A673 (cell line): ENCODE results near the gene ADGRL4. TPM values are rescaled to one million over a fixed set of nuclear protein-coding genes. Genes with fewer than 3 reads are reported as not detected.
A peak's percentile ranks its signal among the peaks of the same experiment; 100 is the strongest.

Experiments
- Bru-seq: library from RNA; stranded (reverse); fragments of 400-500 nt; gene quantifications from one replicate; lab custom pipeline; 2021; lab: Mats Ljungman, UMichigan
- BruChase-seq, 2 experiments: library from RNA; stranded (reverse); fragments of 400-500 nt; gene quantifications; one replicate each; lab custom pipeline; 2021; lab: Mats Ljungman, UMichigan
- BruUV-seq: library from RNA; stranded (reverse); fragments of 400-500 nt; replicated peaks from 2 replicates; lab custom pipeline; 2021; lab: Mats Ljungman, UMichigan
- CTCF ChIA-PET: fragments of 300-600 bp; sonication (Branson Sonifier 250); formaldehyde crosslinking; loops from one replicate; lab custom pipeline; 2022; ENCODE audit warnings: antibody characterized with exemption; lab: Charles Lee
- POLR2A ChIA-PET: fragments of 300-600 bp; sonication (Branson Sonifier 250); formaldehyde crosslinking; loops from one replicate; lab custom pipeline; 2022; ENCODE audit warnings: antibody characterized with exemption; ENCODE audit not compliant: low non-redundant PET; lab: Charles Lee
- DNase-seq: peaks from one replicate; pipeline ENCODE4 v3.0.0-alpha.2; 2015; ENCODE audit warnings: low spot score
- H3K27ac ChIP-seq: fragments of 200-600 bp; sonication (generic); 2 replicates; pipeline ENCODE4 v1.5.1; 2016; ENCODE audit warnings: mixed run types, low read depth, mild to moderate bottlenecking, mixed read lengths, antibody characterized with exemption, low read length; ENCODE audit not compliant: poor library complexity, severe bottlenecking
- H3K27me3 ChIP-seq: fragments of 200-600 bp; sonication (generic); replicated peaks from 2 replicates; pipeline ENCODE4 v1.6.1; 2017; ENCODE audit warnings: mixed run types, low read depth, mild to moderate bottlenecking, mixed read lengths, antibody characterized with exemption, low read length; ENCODE audit not compliant: insufficient read depth, poor library complexity
- H3K36me3 ChIP-seq: fragments of 200-600 bp; sonication (generic); 2 replicates; pipeline ENCODE4 v1.6.1; 2016; ENCODE audit warnings: mixed run types, mild to moderate bottlenecking, mixed read lengths, antibody characterized with exemption, low read length; ENCODE audit not compliant: insufficient read depth, poor library complexity, severe bottlenecking
- H3K4me1 ChIP-seq: fragments of 200-600 bp; sonication (generic); 2 replicates; pipeline ENCODE4 v1.6.1; 2017; ENCODE audit warnings: mixed run types, mild to moderate bottlenecking, mixed read lengths, antibody characterized with exemption, low read length; ENCODE audit not compliant: insufficient read depth, poor library complexity, severe bottlenecking
- H3K4me3 ChIP-seq: fragments of 200-600 bp; sonication (generic); 2 replicates; pipeline ENCODE4 v1.5.1; 2016; ENCODE audit warnings: low read depth, mixed run types, mild to moderate bottlenecking, mixed read lengths, low read length; ENCODE audit not compliant: poor library complexity, severe bottlenecking
- H3K9me3 ChIP-seq: fragments of 200-600 bp; sonication (generic); 2 replicates; pipeline ENCODE4 v1.6.1; 2016; ENCODE audit warnings: mixed run types, low read depth, mild to moderate bottlenecking, mixed read lengths, antibody characterized with exemption, low read length; ENCODE audit not compliant: poor library complexity, severe bottlenecking
- EZH2 ChIP-seq: fragments of 200-600 bp; sonication (generic); IDR thresholded peaks from 2 replicates; pipeline ENCODE4 v1.6.1; 2017; ENCODE audit warnings: borderline replicate concordance, low read depth, mild to moderate bottlenecking, mixed read lengths, antibody characterized with exemption, low read length; ENCODE audit not compliant: poor library complexity, severe bottlenecking
- intact Hi-C: fragments of 100-400 bp; cut with micrococcal nuclease; formaldehyde crosslinking; loops from one replicate; pipeline ENCODE4 v1.10.0; 2022; ENCODE audit not compliant: unreplicated experiment
- long read RNA-seq: library from polyadenylated mRNA; stranded (forward); transcript quantifications from one replicate; pipeline ENCODE4 v2.0.0, GENCODE V29; 2022
- total RNA-seq: library from RNA; stranded (reverse); gene quantifications from 2 replicates; pipeline ENCODE4 v1.2.3, GENCODE V29; 2021
- TF ChIP-seq, protein P1 (sequence below): fragments of 300-800, 200-600 bp; sonication (generic); conservative IDR thresholded peaks from 2 replicates; pipeline ENCODE4 v1.5.1; 2017; ENCODE audit warnings: low read depth, mild to moderate bottlenecking, antibody characterized with exemption, low read length, moderate library complexity, mixed read lengths

The ADGRL4 gene
- not detected in 2 replicates for total RNA-seq
- percentile 1 among the genes with signal in this experiment for Bru-seq, nascent RNA
- BruChase-seq, experiment 1, labeled RNA remaining after a 2-hour chase: percentile 1 among the genes with signal in this experiment
- not detected for BruChase-seq, experiment 2, labeled RNA remaining after a 6-hour chase
- long read RNA-seq: 0 reads

DNA sequence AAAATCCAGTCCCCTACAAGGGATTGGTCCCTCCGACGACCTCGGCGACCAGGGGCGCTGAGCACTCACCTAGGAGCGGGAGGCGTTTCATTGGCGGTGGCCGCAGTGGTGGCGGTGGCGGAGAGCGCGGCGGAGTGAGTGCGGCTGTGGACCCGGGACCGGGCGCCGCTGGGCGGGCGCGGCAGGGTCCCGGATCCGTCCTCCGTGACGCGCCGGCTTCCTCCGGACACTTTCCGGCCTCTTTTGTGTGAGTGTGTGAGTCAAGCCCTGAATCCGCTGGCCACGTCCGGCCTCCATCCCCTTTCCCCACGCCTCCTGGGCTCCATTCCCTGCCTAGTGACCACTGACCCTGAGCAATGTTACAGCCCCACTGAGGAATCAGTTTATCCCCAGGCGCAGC, at the start of gene ADGRL4:
Gene ADGRL4 (minus strand): TSS at position 167 of the 400 bp plus-strand sequence. CDS start 76 bp downstream, at position 91.
- no peaks in the 10 kb centered on the region for H3K9me3 ChIP-seq
- no peaks in the 10 kb centered on the region for H3K36me3 ChIP-seq
- CTCF ChIA-PET: no interaction called here
- H3K4me3 ChIP-seq: no peak within 1 kb of the TSS
- H3K27ac ChIP-seq: no peak within 1 kb of the TSS
- POLR2A ChIA-PET: no interaction called here
- TF ChIP-seq, protein P1, sequence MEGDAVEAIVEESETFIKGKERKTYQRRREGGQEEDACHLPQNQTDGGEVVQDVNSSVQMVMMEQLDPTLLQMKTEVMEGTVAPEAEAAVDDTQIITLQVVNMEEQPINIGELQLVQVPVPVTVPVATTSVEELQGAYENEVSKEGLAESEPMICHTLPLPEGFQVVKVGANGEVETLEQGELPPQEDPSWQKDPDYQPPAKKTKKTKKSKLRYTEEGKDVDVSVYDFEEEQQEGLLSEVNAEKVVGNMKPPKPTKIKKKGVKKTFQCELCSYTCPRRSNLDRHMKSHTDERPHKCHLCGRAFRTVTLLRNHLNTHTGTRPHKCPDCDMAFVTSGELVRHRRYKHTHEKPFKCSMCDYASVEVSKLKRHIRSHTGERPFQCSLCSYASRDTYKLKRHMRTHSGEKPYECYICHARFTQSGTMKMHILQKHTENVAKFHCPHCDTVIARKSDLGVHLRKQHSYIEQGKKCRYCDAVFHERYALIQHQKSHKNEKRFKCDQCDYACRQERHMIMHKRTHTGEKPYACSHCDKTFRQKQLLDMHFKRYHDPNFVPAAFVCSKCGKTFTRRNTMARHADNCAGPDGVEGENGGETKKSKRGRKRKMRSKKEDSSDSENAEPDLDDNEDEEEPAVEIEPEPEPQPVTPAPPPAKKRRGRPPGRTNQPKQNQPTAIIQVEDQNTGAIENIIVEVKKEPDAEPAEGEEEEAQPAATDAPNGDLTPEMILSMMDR: no peak
- no peak for TF ChIP-seq EZH2
- BruUV-seq: no TSS peak
- no peaks in the 10 kb centered on the region for H3K4me1 ChIP-seq
- H3K27me3 ChIP-seq: no peaks in the 10 kb centered on the region
- DNase-seq: no peak
- intact Hi-C loops: no loop called here

DNA sequence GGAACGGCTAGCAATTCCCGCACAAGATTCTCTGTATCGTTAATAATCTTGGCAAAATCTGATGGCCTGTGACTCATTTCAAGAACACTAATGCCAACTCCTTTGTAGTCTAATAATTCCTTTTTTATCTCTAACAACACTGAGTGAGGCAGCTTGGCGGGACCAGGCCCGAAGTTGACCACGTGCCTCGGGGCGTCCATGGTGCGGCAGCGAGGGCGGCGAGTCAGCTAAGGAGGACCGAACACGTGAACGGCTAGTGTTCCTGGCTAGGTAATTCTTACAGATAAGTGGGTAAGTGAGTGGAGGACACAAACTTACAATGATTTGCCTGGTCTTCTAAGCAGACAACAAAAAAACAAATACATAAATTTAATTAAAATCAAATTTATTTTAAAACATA, 49.3 kb upstream of the ADGRL4 start:
- CTCF ChIA-PET: no interaction called here
- Histone ChIP-seq H3K4me1 (no peaks in the 10 kb centered on the region), H3K4me3 (no peak overlapping the region), H3K9me3 (peaks cover 5% of the 10 kb centered on the region), H3K27me3 (no peaks in the 10 kb centered on the region), H3K27ac (no peak overlapping the region), H3K36me3 (no peaks in the 10 kb centered on the region)
- intact Hi-C loops: no loop called here
- no peak for DNase-seq
- BruUV-seq: no TSS peak
- POLR2A ChIA-PET: no interaction called here
- TF ChIP-seq EZH2: no peak
- TF ChIP-seq, protein P1: no peak

DNA sequence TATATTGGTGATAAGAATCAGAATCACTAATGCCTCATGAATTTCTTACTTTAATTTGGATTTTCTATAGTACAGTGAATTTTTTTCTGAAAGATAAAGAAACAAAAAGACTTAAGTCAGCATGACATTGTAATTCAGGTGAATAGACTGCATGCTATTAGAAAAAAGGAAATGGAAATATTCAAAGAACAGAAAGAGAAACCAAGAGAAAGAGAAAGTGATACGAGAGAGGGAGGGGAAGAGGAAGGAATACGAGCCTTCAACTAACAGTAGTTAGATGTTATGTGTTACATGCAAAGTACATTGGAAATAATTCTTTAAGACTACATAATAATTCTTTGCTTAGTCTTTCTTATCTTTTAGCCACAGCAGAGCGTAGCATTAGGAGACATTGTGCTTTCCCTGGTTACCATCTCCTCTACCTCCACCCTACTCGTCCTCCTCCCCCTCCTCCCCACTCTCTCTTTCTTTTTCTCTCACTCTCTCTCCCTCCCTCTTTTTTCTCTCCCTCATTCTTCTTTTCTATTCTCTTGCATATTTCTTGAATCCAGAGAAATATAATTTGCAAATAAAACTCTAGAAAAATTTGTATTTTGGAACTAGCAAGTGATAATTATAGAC, 46.4 kb upstream of the ADGRL4 start:
- intact Hi-C loops: no loop called here
- CTCF ChIA-PET: no interaction called here
- Histone ChIP-seq H3K4me3 (no peak overlapping the region), H3K27ac (no peak overlapping the region), H3K27me3 (no peaks in the 10 kb centered on the region), H3K4me1 (no peaks in the 10 kb centered on the region), H3K9me3 (no peaks in the 10 kb centered on the region), H3K36me3 (no peaks in the 10 kb centered on the region)
- no peak for DNase-seq
- TF ChIP-seq, protein P1: no peak
- TF ChIP-seq EZH2: no peak
- POLR2A ChIA-PET: no interaction called here
- BruUV-seq: no TSS peak
